Endothelial cell of umbilical vein (primary cell): ENCODE data around the gene NELFE.
"Not testable (repeated sequence)": the region's sequence is repeated elsewhere in the genome, so short reads cannot be mapped to it uniquely, and the experiment has no call there.

Experiments
- EZH2 ChIP-seq: IDR thresholded peaks from 2 replicates; pipeline ENCODE4 v1.6.1; 2012; ENCODE audit warnings: borderline replicate concordance, low read depth, mild to moderate bottlenecking, moderate library complexity, low read length, inconsistent platforms; ENCODE audit not compliant: severe bottlenecking
- FOS ChIP-seq: IDR thresholded peaks from 2 replicates; pipeline ENCODE4 v1.6.1; 2011; ENCODE audit warnings: mild to moderate bottlenecking, low read length, moderate library complexity, borderline replicate concordance; ENCODE audit not compliant: insufficient read depth
- GATA2 ChIP-seq: IDR thresholded peaks from 2 replicates; pipeline ENCODE4 v1.7.0; 2011; ENCODE audit warnings: low read depth, mild to moderate bottlenecking, moderate library complexity, mixed read lengths, low read length; ENCODE audit not compliant: insufficient read length, insufficient read depth
- JUN ChIP-seq: IDR thresholded peaks from 2 replicates; pipeline ENCODE4 v1.6.1; 2011; ENCODE audit warnings: borderline replicate concordance, low read depth; ENCODE audit not compliant: insufficient read length, insufficient read depth
- MYC ChIP-seq: IDR thresholded peaks from one replicate; pipeline ENCODE4 v1.6.1; 2011; ENCODE audit warnings: mild to moderate bottlenecking, low read depth, low read length
- POLR2A ChIP-seq: IDR thresholded peaks from 2 replicates; pipeline ENCODE4 v1.6.1; 2012; ENCODE audit warnings: low read depth, mild to moderate bottlenecking, control low read depth, low read length
- POLR2AphosphoS5 ChIP-seq: IDR thresholded peaks from 2 replicates; pipeline ENCODE4 v1.6.1; 2012; ENCODE audit warnings: low read depth, mild to moderate bottlenecking, control low read depth, low read length, moderate library complexity; ENCODE audit not compliant: insufficient read depth
- TF ChIP-seq, protein P1 (sequence below), 2 donors: IDR thresholded peaks; 1 replicate in 1 of 2; 2 replicates in 1 of 2; pipeline ENCODE4 v1.5.1; 2011; ENCODE audit warnings: low read length in 2 of 2, mild to moderate bottlenecking in 2 of 2, moderate library complexity in 2 of 2, control low read depth in 1 of 2, inconsistent platforms in 1 of 2, low read depth in 1 of 2; ENCODE audit not compliant: insufficient read depth in 1 of 2; ENCODE audit errors: extremely low read depth in 1 of 2
- TF ChIP-seq, protein P2 (sequence below): IDR thresholded peaks from 2 replicates; pipeline ENCODE4 v1.6.1; 2011; ENCODE audit not compliant: insufficient read depth, insufficient read length

DNA sequence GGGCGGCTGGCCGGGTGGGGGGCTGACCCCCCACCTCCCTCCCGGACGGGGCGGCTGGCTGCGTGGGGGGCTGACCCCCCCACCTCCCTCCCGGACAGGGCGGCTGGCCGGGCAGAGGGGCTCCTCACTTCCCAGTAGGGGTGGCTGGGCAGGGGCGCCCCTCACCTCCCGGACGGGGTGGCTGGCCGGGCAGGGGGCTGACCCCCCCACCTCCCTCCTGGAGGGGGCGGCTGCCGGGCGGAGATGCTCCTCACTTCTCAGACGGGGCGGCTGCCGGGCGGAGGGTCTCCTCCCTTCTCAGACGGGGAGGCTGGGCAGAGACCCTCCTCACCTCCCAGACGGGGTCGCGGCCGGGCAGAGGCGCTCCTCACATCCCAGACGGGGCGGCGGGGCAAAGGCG lies 17.3 kb upstream of the NELFE start:
- TF ChIP-seq, protein P1, sequence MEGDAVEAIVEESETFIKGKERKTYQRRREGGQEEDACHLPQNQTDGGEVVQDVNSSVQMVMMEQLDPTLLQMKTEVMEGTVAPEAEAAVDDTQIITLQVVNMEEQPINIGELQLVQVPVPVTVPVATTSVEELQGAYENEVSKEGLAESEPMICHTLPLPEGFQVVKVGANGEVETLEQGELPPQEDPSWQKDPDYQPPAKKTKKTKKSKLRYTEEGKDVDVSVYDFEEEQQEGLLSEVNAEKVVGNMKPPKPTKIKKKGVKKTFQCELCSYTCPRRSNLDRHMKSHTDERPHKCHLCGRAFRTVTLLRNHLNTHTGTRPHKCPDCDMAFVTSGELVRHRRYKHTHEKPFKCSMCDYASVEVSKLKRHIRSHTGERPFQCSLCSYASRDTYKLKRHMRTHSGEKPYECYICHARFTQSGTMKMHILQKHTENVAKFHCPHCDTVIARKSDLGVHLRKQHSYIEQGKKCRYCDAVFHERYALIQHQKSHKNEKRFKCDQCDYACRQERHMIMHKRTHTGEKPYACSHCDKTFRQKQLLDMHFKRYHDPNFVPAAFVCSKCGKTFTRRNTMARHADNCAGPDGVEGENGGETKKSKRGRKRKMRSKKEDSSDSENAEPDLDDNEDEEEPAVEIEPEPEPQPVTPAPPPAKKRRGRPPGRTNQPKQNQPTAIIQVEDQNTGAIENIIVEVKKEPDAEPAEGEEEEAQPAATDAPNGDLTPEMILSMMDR (IDR thresholded peaks at IDR 0.05; ENCODE audit: extremely low read depth in 1 of 2, insufficient read depth in 1 of 2, low read depth in 1 of 2, low read length in 2 of 2), result not testable (repeated sequence)
- TF ChIP-seq EZH2, JUN, FOS, POLR2A, GATA2, POLR2AphosphoS5, MYC: not testable (repeated sequence)
- TF ChIP-seq, protein P2, sequence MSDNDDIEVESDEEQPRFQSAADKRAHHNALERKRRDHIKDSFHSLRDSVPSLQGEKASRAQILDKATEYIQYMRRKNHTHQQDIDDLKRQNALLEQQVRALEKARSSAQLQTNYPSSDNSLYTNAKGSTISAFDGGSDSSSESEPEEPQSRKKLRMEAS, result not testable (repeated sequence)
